Effector memory CD4-positive, alpha-beta T cell (primary cell): ENCODE results near the gene RARG.

ENCODE experiments used
- DNase-seq, 3 donors: peaks; one replicate each; pipeline ENCODE4 v3.0.0-alpha.2; 2020
- H3K27ac ChIP-seq: 2 replicates; pipeline ENCODE4 v1.7.0; 2013; ENCODE audit warnings: mild to moderate bottlenecking, low read length, moderate library complexity; ENCODE audit not compliant: insufficient read depth, poor library complexity, severe bottlenecking
- H3K27me3 ChIP-seq: replicated peaks from 2 replicates; pipeline ENCODE4 v1.7.0; 2013; ENCODE audit warnings: mild to moderate bottlenecking, low read length; ENCODE audit not compliant: insufficient read depth, control insufficient read depth, poor library complexity, severe bottlenecking
- H3K36me3 ChIP-seq: 2 replicates; pipeline ENCODE4 v1.7.0; 2013; ENCODE audit warnings: mild to moderate bottlenecking, low read length, moderate library complexity; ENCODE audit not compliant: control insufficient read depth, insufficient read depth
- H3K4me1 ChIP-seq: 2 replicates; pipeline ENCODE4 v1.7.0; 2013; ENCODE audit warnings: low read length, mild to moderate bottlenecking; ENCODE audit not compliant: control insufficient read depth, insufficient read depth, poor library complexity, severe bottlenecking
- H3K4me3 ChIP-seq: 2 replicates; pipeline ENCODE4 v1.7.0; 2013; ENCODE audit warnings: low read length, low read depth, mild to moderate bottlenecking; ENCODE audit not compliant: insufficient read depth, poor library complexity, severe bottlenecking
- H3K9me3 ChIP-seq: 2 replicates; pipeline ENCODE4 v1.7.0; 2013; ENCODE audit warnings: mild to moderate bottlenecking, low read length, moderate library complexity; ENCODE audit not compliant: control insufficient read depth

RARG gene

GRCh38 chr12:53199700-53200099 is 32.3 kb downstream of the RARG start:
- Histone ChIP-seq H3K36me3 (peaks cover 39% of the 10 kb centered on the region), H3K27me3 (no peaks in the 10 kb centered on the region), H3K27ac (no peak overlapping the region), H3K9me3 (no peaks in the 10 kb centered on the region), H3K4me1 (peaks cover 54% of the 10 kb centered on the region), H3K4me3 (no peak overlapping the region)
- DNase-seq = no peak

GRCh38 chr12:53198486-53199110 is 33.4 kb downstream of the RARG start:
- no peaks in the 10 kb centered on the region for H3K27me3 ChIP-seq
- H3K36me3 ChIP-seq = peaks cover 50% of the 10 kb centered on the region
- peak overlapping the region; percentile 19 for H3K4me3 ChIP-seq
- peak overlapping the region; percentile 63 for H3K27ac ChIP-seq
- peaks cover 45% of the 10 kb centered on the region for H3K4me1 ChIP-seq
- H3K9me3 ChIP-seq = no peaks in the 10 kb centered on the region
- no peak for DNase-seq

- no peaks in the 10 kb centered on the region for H3K9me3 ChIP-seq
- H3K27ac ChIP-seq = peak overlapping the region; percentile 63
- H3K4me3 ChIP-seq = no peak overlapping the region
- H3K4me1 ChIP-seq = peaks cover 44% of the 10 kb centered on the region
- H3K27me3 ChIP-seq = no peaks in the 10 kb centered on the region
- peaks cover 64% of the 10 kb centered on the region for H3K36me3 ChIP-seq
- no peak for DNase-seq
Measured at GRCh38 chr12:53197011-53197640, 34.9 kb downstream of the RARG start.

- no peak for DNase-seq
- H3K4me1 ChIP-seq = peaks cover 41% of the 10 kb centered on the region
- no peaks in the 10 kb centered on the region for H3K9me3 ChIP-seq
- no peaks in the 10 kb centered on the region for H3K27me3 ChIP-seq
- H3K36me3 ChIP-seq = peaks cover 71% of the 10 kb centered on the region
- no peak overlapping the region for H3K4me3 ChIP-seq
- H3K27ac ChIP-seq = peak overlapping the region; percentile 22
Measured at GRCh38 chr12:53196486-53196885, 35.5 kb downstream of the RARG start.

GRCh38 chr12:53195516-53196420 is 36.2 kb downstream of the RARG start:
- Histone ChIP-seq H3K9me3 (no peaks in the 10 kb centered on the region), H3K4me3 (no peak overlapping the region), H3K27ac (peak overlapping the region; percentile 31), H3K4me1 (peaks cover 34% of the 10 kb centered on the region), H3K36me3 (peaks cover 78% of the 10 kb centered on the region), H3K27me3 (no peaks in the 10 kb centered on the region)
- DNase-seq = no peak

GRCh38 chr12:53194973-53195372 is 37.0 kb downstream of the RARG start:
- Histone ChIP-seq H3K27ac (no peak overlapping the region), H3K9me3 (no peaks in the 10 kb centered on the region), H3K4me1 (peaks cover 32% of the 10 kb centered on the region), H3K36me3 (peaks cover 77% of the 10 kb centered on the region), H3K27me3 (no peaks in the 10 kb centered on the region), H3K4me3 (no peak overlapping the region)
- no peak for DNase-seq

- H3K9me3 ChIP-seq = no peaks in the 10 kb centered on the region
- H3K4me1 ChIP-seq = peaks cover 23% of the 10 kb centered on the region
- H3K27ac ChIP-seq = peak overlapping the region; percentile 23
- peaks cover 76% of the 10 kb centered on the region for H3K36me3 ChIP-seq
- no peak for DNase-seq
- no peak overlapping the region for H3K4me3 ChIP-seq
- no peaks in the 10 kb centered on the region for H3K27me3 ChIP-seq
Measured at GRCh38 chr12:53193985-53194716, 37.9 kb downstream of the RARG start.

GRCh38 chr12:53193040-53193439 is 39.0 kb downstream of the RARG start:
- Histone ChIP-seq H3K36me3 (peaks cover 83% of the 10 kb centered on the region), H3K9me3 (no peaks in the 10 kb centered on the region), H3K27me3 (no peaks in the 10 kb centered on the region), H3K4me3 (no peak overlapping the region), H3K27ac (no peak overlapping the region), H3K4me1 (peaks cover 12% of the 10 kb centered on the region)
- no peak for DNase-seq

GRCh38 chr12:53192531-53193021 is 39.4 kb downstream of the RARG start:
- Histone ChIP-seq H3K36me3 (peaks cover 86% of the 10 kb centered on the region), H3K27me3 (no peaks in the 10 kb centered on the region), H3K4me1 (peaks cover 8% of the 10 kb centered on the region), H3K4me3 (no peak overlapping the region), H3K9me3 (no peaks in the 10 kb centered on the region), H3K27ac (no peak overlapping the region)
- no peak for DNase-seq
